Caki2 (cell line): ENCODE data around the gene MRPL19. TPM values are rescaled to one million over a fixed set of nuclear protein-coding genes. Genes with fewer than 3 reads are reported as not detected.

Experiments used
- DNase-seq: peaks from one replicate; pipeline ENCODE4 v3.0.0-alpha.2; 2015; ENCODE audit warnings: low read depth
- in situ Hi-C: cut with HindIII; loops from 2 replicates; pipeline ENCODE4 v1.10.0; 2016; ENCODE audit warnings: low sequenced_read_pairs, low pct_unique_long_range_greater_than_20kb, mixed read lengths
- total RNA-seq: library from RNA; depleted of rRNA; stranded (reverse); fragments of >200 nt; shearing (Covaris generic); gene quantifications from 2 replicates; pipeline ENCODE4 v1.2.3, GENCODE V29; 2014; ENCODE audit warnings: low replicate concordance

The MRPL19 gene
- total RNA-seq, 1 experiment from 2014 or later, result 71.3 TPM

DNA sequence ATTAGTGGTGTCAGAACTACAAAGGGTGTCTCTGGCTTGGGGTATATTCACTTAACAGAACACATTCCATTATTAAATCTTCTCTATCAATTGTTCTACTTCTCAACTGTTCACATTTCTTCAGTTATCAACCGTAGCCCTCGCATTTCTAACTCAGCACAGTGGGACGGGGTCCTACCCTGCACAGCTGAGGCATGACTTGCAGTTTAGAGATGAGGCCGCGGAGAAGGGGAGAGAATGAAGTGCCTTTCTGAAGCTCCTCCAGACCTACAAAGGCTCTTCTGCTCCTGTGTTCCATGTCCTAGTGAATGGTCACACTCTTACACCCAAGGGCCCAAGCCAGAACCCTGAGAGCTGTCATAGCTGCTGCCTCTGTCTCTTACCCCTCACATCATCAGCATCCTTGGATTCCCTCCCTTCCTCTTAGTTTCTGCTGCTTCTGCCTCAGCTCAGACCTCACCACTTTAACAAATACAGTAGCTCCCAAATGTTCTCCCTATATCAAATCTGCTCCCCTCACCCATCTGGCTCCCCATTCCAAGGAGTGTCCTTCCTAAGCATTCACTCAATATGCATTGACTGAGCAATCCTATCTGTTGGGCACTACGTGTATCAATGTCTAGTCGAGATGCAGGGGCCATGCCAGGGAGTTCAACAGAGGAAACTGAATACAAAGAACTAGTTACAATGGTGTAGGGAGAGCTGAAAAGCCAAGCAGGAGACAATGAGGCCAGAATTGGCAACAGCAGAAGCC is 34.3 kb upstream of the MRPL19 start:
- in situ Hi-C loops, result no loop called here
- DNase-seq, result no peak

DNA sequence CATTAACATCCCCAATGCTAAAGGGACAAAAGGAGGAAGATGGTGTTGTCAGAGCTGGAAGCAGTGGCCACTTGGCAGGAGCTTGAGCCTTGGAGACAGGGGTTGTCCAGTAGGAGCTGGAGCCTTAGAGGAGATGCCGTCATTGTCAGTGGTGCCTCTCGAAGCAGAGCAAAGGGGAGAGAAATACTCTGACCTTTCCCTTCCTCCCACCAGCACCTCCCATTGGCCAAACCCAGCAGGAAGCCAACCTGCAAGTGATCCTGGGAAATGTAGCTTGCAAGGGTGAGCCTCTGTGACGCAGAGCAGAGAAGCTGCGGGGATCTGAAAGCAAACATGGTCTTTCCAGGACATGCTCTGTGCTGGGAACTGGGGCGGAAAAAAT is 33.7 kb upstream of the MRPL19 start:
- in situ Hi-C loops, result no loop called here
- DNase-seq, result no peak

DNA sequence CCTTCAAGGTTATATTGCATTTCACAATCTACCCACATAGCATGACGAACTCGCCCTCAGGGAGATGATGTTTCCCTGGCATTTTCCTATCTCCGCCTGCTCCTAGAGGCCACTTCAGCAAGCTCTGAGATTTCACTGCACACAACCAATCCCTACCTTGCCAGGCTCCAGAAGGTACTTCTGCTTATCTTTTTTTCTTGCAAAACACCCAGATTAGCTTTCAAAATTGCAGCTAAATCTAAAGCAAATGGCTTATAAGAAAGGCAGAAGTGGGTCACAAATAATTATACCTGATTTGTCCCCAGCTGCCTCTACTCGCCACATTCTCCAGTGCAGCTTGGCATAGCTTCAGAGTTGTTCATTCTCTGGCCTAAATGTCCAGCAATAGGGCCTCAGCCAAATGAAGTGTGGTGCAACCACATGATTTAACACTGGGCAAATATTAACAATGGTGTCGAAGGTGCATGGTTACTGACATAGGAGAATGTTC is 32.4 kb upstream of the MRPL19 start:
- no peak for DNase-seq
- in situ Hi-C loops, result no loop called here

DNA sequence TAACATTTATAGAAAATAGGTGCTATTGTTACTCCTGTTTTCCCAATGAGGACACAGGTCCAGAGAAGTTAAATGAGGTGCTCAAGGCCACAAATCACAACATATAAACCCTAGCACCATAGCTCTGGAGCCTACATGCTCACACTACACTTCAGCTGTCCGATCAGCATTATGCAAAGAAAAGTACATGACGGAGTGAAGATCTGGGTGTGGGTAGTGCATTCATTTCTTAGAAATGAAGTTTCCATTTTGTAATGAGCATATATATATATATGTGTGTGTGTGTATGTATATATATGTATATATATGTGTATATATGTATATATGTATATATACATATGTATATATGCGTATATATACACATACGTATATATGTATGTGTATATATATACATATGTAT is 30.2 kb upstream of the MRPL19 start:
- in situ Hi-C loops, result no loop called here
- no peak for DNase-seq

DNA sequence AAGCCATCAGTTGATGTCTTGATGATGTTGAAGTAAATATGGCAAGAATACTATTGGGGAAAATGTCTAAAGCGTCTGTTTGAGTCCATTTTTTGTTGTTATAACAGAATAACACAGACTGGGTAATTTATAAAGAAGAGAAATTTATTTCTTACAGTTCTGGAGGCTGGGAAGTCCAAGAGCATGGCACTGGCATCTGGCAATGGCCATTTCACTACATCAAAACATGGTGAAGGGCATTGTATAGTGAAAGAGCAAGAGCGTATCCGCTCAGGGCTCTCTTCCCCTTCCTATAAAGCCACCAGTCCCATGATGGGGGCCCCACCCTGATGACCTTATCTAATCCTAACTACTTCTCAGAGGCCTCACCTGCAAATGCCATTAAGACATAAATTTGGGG is 29.6 kb upstream of the MRPL19 start:
- in situ Hi-C loops, result no loop called here
- no peak for DNase-seq

DNA sequence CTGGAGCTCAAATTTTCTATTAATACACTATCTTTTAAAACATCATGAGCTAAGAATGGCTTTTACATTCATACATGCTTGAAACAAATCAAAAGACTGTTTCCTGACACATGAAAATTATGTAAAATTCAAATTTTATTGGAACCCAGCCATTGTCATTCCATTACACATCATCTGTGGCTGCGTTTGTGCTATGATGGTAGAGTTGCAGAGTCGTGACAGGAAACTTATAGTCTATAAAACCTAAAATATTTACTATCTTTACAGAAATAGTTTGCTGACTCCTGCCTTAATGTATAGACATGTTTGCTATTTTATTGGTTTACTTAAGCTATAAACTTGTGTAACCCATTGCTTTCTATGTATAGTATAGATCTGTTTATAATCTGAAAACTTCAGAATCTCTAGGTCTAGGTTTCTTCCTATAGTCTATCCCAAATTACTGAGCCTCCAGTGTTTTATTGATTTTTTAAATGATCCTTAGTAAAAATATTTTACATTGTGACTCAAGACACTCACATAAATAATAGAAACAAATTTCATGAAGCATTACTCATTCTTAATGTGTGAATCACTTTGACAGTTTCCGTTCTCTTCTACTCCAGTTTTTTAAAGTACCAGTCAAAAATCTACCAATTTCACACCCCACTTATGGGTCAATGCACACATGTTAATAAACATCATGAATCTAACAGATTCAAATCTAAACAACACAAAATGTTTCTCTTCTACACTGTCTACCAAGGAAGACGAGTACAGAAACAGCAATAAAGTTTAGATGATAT is 26.4 kb upstream of the MRPL19 start:
- in situ Hi-C loops, result no loop called here
- no peak for DNase-seq

DNA sequence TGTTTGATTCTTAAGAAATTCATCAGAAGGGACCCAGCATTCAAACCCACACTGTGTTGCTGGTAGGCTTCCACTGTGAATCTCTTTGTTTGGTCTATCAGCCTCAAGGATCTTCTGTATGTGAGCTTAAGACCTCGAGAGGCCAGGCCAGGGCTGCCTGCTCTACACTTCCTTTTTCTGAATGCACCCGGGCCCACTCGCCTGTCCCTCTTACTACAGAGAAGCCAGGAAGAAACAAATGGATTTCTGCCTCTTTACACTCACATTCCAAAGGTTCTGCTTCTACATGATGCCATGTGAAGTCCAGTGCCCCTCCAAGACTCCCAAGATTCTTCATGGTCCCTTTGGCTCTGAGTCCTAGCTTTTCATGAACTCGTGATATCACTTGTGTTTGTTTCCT is 25.4 kb upstream of the MRPL19 start:
- no peak for DNase-seq
- in situ Hi-C loops, result no loop called here

DNA sequence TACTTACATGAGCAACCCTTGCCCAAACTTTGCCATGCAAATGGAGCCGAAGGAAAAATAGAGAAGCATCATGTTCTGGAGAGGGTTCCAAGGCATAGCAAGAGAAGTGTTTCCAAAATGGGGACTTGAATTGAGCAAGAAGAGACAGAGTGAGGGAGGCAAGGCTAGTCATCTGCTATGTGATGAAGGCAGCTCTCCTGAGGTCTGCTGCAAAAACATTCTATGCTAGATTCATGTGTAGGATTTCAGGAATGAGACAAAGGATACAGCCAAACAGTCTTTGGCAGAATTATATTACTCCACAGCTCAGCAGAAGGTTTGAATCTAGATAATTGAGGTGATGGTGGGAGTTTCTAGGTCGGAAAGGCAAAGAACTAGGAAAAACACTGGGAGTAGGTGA is 24.1 kb upstream of the MRPL19 start:
- in situ Hi-C loops, result no loop called here
- no peak for DNase-seq

DNA sequence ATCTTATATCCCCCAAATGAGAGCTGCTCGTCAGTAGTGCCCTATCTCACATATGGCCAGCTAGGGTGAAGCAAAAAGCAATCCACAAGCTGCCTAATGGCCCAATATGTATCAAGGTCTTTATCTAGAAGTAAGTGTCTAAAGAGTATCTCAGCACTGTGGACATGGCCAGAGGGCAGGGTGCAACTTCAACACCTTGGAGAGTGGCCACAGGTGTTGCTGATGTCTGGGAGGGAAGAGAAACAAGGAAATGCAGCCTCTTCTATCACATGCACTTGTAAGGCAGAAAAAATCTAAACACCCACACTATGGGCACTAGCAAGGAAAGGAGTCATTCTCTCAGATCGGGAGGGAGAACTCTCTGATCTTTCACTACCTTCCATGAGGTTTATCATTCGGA is 23.7 kb upstream of the MRPL19 start:
- no peak for DNase-seq
- in situ Hi-C loops, result no loop called here

DNA sequence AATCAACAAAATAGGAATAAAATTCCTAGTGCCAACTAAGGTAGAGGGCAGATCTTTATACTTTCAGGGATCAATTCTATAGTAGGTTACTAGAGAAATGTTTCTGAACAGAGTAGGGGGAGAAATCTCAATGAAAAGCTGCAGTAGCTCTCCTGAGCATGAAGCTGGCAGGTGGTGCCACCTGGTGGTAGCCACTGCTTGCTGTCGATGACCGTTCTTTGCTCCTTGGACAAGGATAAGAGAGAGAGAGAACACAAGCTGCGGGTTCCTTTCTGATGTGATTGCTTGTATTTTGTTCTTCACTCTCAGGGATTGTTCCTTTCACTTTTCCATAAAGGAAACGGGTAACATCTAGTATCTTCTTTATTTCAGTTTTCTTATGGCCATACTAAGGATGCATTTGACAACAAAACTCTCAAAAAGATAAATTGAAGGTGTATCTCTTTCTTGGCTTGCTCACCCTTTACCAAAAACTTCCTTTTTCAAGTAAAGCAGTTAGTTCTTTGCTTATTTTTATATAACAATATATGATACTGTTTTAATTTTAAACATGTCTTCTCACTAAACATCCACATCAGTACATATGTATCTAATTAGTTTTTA is 18.6 kb upstream of the MRPL19 start:
- in situ Hi-C loops, result no loop called here
- DNase-seq, result peak; percentile 75

DNA sequence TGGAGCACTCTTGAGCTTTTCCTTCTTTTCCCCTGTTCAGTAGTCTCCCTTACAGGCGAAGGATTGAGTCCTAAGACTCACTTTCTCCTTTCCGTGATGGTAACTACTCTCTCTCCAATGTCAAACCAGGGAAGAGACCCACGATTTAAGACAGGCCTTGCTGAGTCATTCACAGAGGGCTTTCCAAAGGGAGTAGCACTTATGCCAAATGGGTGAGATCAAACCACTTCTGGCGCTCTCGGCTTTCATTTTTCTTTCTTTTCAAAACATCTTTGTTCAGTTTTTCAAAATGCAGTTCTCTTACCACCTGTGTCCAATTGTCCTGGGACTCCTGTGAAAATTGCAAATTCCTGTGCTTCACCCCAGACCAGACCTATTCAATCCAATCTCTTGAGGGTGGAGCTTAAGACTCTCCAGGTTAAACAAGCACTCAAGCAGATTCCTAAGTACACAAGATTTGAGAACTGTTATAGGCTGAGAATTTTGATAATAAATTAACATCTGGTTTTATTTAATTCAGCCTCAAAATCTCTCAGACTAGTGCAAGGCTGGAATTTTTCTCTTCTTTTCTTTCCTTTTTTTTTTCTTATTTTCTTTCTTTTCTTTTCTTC is 14.4 kb upstream of the MRPL19 start:
- in situ Hi-C loops, result no loop called here
- no peak for DNase-seq

DNA sequence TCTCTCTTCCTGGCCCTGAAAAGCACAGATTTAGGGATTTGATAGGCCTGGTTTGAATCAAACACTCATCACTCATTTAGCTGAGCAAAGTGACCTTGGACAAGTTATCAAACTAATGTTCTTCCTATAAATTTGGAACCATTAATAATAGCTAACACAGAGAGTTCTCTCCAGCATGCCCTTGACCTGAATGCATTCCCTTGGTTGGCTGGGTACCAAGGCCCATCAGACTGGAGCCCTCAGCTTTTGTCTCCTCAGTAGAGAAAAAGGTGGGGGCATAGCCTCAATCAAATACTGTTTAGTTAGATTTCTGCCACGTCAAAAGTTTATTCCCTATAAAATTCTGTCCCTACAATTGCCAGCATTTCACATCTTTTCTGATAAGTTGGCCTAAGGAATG is 13.8 kb upstream of the MRPL19 start:
- no peak for DNase-seq
- in situ Hi-C loops, result no loop called here

DNA sequence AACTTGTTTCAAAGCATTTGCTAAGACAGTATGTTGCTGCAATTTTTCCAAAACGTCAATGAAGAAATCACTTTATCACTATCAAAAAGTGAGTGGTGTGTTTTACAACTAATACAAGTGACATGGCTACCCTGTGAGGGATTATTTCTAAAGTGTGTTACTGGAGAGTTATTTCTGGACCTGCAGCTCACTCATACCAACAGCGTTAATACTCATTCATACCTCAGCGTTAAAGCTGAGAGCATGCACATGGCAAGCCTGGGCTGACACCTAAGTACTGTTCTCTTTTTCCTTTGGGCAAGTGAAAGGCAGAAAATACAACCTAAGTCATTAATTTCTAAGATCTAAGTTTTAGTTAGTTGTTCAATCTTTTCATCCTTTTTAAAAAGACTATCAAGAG is 13.0 kb upstream of the MRPL19 start:
- in situ Hi-C loops, result no loop called here
- no peak for DNase-seq

DNA sequence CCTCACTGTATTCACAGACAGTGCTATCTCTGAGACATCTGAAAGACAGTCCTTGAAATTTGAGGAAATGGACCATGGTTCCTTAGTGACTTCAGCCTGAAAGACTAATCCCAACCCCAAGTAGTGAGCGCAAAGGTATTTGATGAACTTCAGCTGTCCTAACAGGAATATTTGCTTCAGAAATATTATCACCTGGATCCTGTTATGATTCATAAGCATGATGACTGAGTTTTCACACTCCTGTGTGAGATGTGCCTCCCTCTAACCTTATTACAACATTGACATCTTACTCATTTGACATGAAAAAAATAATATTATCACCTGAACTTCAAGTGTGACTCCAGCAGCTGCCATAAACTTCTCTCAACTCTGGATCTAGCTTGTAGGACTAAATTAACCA is 11.6 kb upstream of the MRPL19 start:
- DNase-seq, result no peak
- in situ Hi-C loops, result no loop called here

DNA sequence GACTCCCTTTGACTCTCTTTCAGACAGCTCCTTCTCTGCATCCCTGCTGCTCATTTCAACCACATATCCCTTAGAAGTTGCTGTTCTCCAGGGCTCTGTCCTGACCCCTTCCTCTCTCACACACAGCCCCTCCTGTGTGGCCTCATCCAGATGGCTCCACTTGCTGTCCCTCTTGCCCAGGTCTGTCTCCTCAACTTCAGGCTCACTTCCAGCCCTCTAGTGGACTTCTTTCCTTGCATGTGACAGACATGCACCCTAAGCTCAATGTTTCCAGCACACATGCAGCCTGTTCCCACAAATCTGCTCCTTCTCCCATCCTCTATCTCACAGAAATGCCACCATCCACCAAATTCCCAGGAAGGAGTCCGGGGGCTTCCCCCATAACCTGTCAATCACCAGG is 9.0 kb upstream of the MRPL19 start:
- in situ Hi-C loops, result no loop called here
- DNase-seq, result no peak

DNA sequence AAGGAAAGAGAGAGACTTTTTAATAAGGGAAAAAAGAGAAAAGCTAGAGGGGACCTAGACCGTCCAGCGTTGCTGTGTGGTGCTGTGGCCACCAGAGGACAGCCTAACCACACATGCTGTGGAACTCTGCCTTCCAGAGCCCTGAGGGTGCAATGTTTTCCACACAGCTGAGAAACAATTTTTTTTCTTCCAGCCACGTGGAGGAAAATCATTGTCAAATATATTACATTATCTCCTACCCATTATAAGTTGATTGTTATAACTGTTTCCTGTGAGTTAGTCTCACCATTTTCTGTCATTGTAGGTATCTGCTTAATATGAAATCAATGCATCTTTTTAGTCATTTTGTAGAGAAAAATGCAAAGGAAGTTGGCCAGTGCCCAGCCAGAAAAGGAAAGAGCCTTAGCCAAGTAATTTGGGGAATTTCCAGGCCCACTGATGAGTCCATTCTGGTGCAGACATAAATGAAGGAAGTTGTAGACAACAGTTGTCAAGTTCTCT is 5.9 kb upstream of the MRPL19 start:
- in situ Hi-C loops, result no loop called here
- peak; percentile 39 for DNase-seq

DNA sequence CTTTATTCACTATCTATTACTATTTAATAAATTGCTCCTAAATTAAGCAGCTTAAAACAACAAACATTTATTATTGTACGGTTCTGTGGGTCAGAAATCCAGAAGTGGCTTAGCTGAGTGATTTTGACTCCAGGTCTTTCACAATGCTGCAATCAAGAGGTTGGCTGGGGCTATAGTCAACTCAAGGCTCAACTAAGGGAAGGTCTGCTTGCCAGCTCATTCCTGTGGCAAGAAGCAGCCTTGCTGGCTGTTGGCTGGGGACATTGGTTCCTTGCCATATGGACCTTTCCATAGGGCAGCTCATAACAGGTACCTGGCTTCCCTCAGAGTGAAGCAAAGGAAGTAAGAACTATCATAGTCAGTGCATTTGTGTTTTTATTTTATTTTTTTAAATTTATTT is 5.0 kb upstream of the MRPL19 start:
- in situ Hi-C loops, result no loop called here
- DNase-seq, result no peak

DNA sequence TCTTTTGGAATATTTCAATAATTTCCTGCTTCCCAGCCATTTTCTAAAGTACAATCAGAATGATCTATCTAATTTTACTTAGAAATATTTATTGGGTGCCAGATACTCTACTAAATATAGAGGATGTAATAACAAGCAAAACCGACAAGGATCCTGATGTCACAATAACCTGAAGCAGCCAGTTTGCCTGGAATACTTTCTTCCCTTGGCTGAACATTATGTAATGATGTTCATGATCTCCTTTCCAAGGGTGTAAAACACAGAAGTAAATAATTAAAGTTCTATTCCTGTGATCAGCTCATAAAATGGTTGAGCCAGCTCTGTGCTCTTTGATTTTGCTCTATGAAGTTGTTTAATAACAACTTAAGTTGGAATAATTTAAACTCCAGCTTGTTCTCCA is 2.6 kb upstream of the MRPL19 start:
- in situ Hi-C loops, result no loop called here
- no peak for DNase-seq

DNA sequence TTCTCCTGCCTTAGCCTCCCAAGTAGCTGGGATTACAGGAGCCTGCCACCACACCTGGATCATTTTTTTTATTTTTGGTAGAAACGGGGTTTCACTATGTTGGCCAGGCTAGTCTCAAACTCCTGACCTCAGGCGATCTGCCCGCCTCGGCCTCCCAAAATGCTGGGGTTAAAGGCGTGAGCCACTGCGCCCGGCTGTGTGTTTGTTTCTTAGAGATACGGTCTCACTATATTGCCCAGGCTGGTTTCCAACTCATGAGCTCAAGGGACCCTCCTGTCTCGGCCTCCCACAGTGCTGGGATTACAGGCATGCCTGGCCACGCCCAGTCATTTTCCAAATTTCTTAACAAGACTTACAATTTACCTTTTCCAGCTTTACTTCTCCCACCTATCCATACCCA is 940 bp upstream of the MRPL19 start:
- DNase-seq, result no peak
- in situ Hi-C loops, result no loop called here
